ENCODE measurements around the gene SLC9A4. TPM values are rescaled to one million over a fixed set of nuclear protein-coding genes. Genes with fewer than 3 reads are reported as not detected.

Gene SLC9A4
- total and polyA plus RNA-seq, 4 donors, result 0.06 to 0.09 TPM; not detected in 2

DNA sequence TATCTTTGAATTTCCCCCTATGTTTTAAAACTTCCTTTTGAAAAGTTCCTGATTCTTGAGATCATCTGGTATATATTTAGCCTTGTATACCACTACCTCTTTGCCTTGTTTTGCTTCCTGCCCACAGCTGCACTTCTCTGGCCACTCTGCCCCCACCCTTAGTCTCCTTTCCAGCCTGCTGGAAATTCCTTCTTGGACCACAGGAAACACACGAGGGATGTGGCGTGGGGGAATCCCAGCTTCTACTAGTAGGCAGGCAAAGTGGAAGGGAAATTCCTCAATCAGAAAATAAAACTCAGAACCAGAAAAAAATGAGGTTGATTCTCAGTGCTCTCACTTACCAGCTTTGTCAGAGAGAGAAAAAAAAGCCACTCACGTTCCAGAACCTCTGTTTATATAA is 36.7 kb upstream of the SLC9A4 start:
- no peak overlapping the region for H3K9ac ChIP-seq (ENCODE audit: insufficient read depth in 1 of 2, low read length in 2 of 2)
- H3K9me3 ChIP-seq (ENCODE audit: control insufficient read depth in 4 of 4, insufficient read depth in 3 of 4, low read length in 3 of 4), result no peaks in the 10 kb centered on the region
- peaks cover 0 to 2% (median 0%) of the 10 kb centered on the region in 5 donors for H3K4me1 ChIP-seq (ENCODE audit: control insufficient read depth in 5 of 5, insufficient read depth in 5 of 5, low read length in 5 of 5)
- TF ChIP-seq, protein P1, sequence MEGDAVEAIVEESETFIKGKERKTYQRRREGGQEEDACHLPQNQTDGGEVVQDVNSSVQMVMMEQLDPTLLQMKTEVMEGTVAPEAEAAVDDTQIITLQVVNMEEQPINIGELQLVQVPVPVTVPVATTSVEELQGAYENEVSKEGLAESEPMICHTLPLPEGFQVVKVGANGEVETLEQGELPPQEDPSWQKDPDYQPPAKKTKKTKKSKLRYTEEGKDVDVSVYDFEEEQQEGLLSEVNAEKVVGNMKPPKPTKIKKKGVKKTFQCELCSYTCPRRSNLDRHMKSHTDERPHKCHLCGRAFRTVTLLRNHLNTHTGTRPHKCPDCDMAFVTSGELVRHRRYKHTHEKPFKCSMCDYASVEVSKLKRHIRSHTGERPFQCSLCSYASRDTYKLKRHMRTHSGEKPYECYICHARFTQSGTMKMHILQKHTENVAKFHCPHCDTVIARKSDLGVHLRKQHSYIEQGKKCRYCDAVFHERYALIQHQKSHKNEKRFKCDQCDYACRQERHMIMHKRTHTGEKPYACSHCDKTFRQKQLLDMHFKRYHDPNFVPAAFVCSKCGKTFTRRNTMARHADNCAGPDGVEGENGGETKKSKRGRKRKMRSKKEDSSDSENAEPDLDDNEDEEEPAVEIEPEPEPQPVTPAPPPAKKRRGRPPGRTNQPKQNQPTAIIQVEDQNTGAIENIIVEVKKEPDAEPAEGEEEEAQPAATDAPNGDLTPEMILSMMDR (IDR thresholded peaks at IDR 0.05; ENCODE audit: control extremely low read depth, extremely low read depth), result no peak
- DNase-seq, result peak; percentile 13 to 38 (median 28)
- 9 to 18% methylated on average over 3 of the region's 3 CpGs for WGBS, 2 donors
- no peak for ATAC-seq (ENCODE audit: insufficient read depth, low FRiP score)
- H3K36me3 ChIP-seq (ENCODE audit: control insufficient read depth in 4 of 4, insufficient read depth in 4 of 4, low read length in 4 of 4), result peaks cover 0 to 1% (median 0%) of the 10 kb centered on the region in 4 donors
- H3K27ac ChIP-seq (ENCODE audit: low read depth in 1 of 2, low read length in 1 of 2), result peak overlapping the region in 1 of 2 donors; percentile 31
- no peak overlapping the region for H3K4me3 ChIP-seq
- no peaks in the 10 kb centered on the region for H3K27me3 ChIP-seq (ENCODE audit: control insufficient read depth in 3 of 3, insufficient read depth in 3 of 3, low read length in 2 of 3)

DNA sequence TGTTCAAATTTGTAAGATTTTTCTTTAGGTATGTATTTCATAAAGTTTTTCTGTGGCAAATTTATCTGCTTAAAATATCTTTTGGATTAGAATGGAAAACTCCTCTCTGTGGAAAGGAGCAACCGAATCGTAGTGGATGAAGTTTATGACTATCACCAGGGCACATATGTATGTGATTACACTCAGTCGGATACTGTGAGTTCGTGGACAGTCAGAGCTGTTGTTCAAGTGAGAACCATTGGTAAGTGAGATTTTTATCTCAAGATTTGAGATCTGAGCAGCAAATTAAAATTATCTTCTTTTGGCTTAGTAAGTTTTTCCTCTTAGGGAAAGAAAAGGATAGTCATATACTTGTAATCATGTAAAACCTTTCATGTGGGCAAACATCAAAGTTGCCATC is 35.9 kb upstream of the SLC9A4 start:
- Histone ChIP-seq H3K4me3 (no peak overlapping the region), H3K9ac (ENCODE audit: insufficient read depth in 1 of 2, low read length in 2 of 2) (no peak overlapping the region), H3K27ac (ENCODE audit: low read depth in 1 of 2, low read length in 1 of 2) (no peak overlapping the region), H3K9me3 (ENCODE audit: control insufficient read depth in 4 of 4, insufficient read depth in 3 of 4, low read length in 3 of 4) (no peaks in the 10 kb centered on the region), H3K36me3 (ENCODE audit: control insufficient read depth in 4 of 4, insufficient read depth in 4 of 4, low read length in 4 of 4) (peaks cover 0 to 1% (median 0%) of the 10 kb centered on the region in 4 donors), H3K27me3 (ENCODE audit: control insufficient read depth in 3 of 3, insufficient read depth in 3 of 3, low read length in 2 of 3) (no peaks in the 10 kb centered on the region), H3K4me1 (ENCODE audit: control insufficient read depth in 5 of 5, insufficient read depth in 5 of 5, low read length in 5 of 5) (peaks cover 0 to 2% (median 0%) of the 10 kb centered on the region in 5 donors)
- no peak for DNase-seq
- no peak for ATAC-seq (ENCODE audit: insufficient read depth, low FRiP score)
- TF ChIP-seq, protein P1 (IDR thresholded peaks at IDR 0.05; ENCODE audit: control extremely low read depth, extremely low read depth), result no peak
- 85 to 92% methylated on average over 4 of the region's 4 CpGs for WGBS, 2 donors

DNA sequence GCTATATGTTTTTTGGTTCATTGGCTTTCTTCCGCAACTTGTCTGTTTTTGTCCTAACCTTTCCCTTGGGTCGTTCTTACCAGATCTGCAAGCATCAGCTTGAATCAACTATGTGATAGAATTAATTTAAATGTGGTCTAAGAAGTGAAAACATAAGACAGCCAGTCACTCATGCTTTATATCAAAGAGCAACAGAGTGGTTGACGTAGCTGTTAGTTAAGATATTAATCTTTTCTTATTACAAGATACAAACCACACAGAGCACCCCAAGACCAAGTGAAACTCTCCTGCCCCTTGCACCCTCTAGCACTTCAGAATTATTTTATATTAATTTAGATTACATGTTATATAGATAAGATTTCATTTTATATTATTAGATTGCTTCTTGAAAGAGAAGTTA is 34.9 kb upstream of the SLC9A4 start:
- no peaks in the 10 kb centered on the region for H3K27me3 ChIP-seq (ENCODE audit: control insufficient read depth in 3 of 3, insufficient read depth in 3 of 3, low read length in 2 of 3)
- WGBS, 2 donors, result 90 to 94% methylated on average over 3 of the region's 3 CpGs
- H3K4me1 ChIP-seq (ENCODE audit: control insufficient read depth in 5 of 5, insufficient read depth in 5 of 5, low read length in 5 of 5), result peaks cover 0 to 3% (median 0%) of the 10 kb centered on the region in 5 donors
- TF ChIP-seq, protein P1 (IDR thresholded peaks at IDR 0.05; ENCODE audit: control extremely low read depth, extremely low read depth), result no peak
- H3K4me3 ChIP-seq, result no peak overlapping the region
- H3K27ac ChIP-seq (ENCODE audit: low read depth in 1 of 2, low read length in 1 of 2), result no peak overlapping the region
- ATAC-seq (ENCODE audit: insufficient read depth, low FRiP score) (no peak), DNase-seq (no peak)
- no peak overlapping the region for H3K9ac ChIP-seq (ENCODE audit: insufficient read depth in 1 of 2, low read length in 2 of 2)
- peaks cover 0 to 1% (median 0%) of the 10 kb centered on the region in 4 donors for H3K36me3 ChIP-seq (ENCODE audit: control insufficient read depth in 4 of 4, insufficient read depth in 4 of 4, low read length in 4 of 4)
- H3K9me3 ChIP-seq (ENCODE audit: control insufficient read depth in 4 of 4, insufficient read depth in 3 of 4, low read length in 3 of 4), result no peaks in the 10 kb centered on the region

DNA sequence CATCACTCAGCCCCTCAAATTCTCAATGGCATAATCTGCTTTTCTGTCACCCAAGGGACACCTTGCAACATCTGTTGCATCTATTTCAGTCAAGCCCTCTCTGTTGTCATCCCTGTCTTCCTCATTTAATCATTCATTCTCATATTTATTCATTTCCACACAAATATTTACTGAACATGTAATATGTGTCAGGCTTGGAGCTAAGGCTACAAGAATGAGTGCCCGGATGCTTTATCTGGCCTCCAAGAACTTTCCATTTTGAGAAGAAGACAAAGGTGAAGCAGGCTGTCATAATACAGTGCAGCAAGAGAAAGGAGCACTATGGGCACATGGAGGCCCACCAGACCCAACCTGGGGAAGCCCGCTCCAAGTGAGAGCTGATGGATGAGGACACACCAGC is 34.4 kb upstream of the SLC9A4 start:
- Histone ChIP-seq H3K27ac (ENCODE audit: low read depth in 1 of 2, low read length in 1 of 2) (no peak overlapping the region), H3K27me3 (ENCODE audit: control insufficient read depth in 3 of 3, insufficient read depth in 3 of 3, low read length in 2 of 3) (no peaks in the 10 kb centered on the region), H3K9me3 (ENCODE audit: control insufficient read depth in 4 of 4, insufficient read depth in 3 of 4, low read length in 3 of 4) (no peaks in the 10 kb centered on the region), H3K36me3 (ENCODE audit: control insufficient read depth in 4 of 4, insufficient read depth in 4 of 4, low read length in 4 of 4) (peaks cover 0 to 1% (median 0%) of the 10 kb centered on the region in 4 donors), H3K4me3 (no peak overlapping the region), H3K4me1 (ENCODE audit: control insufficient read depth in 5 of 5, insufficient read depth in 5 of 5, low read length in 5 of 5) (peaks cover 0 to 3% (median 0%) of the 10 kb centered on the region in 5 donors), H3K9ac (ENCODE audit: insufficient read depth in 1 of 2, low read length in 2 of 2) (no peak overlapping the region)
- WGBS, 2 donors, result 92 to 93% methylated on average over 2 of the region's 2 CpGs
- ATAC-seq (ENCODE audit: insufficient read depth, low FRiP score), result no peak
- TF ChIP-seq, protein P1 (IDR thresholded peaks at IDR 0.05; ENCODE audit: control extremely low read depth, extremely low read depth), result no peak
- DNase-seq, result no peak
